Esophagus muscularis mucosa (tissue), 4 donors: ENCODE data around the gene ZPR1. TPM values are rescaled to one million over a fixed set of nuclear protein-coding genes. Genes with fewer than 3 reads are reported as not detected.
"Not testable (repeated sequence)": the region's sequence is repeated elsewhere in the genome, so short reads cannot be mapped to it uniquely, and the experiment has no call there.

ENCODE experiments used
- DNase-seq: peaks from one replicate; pipeline ENCODE4 v3.0.0-alpha.2; 2017; ENCODE audit errors: extremely low spot score
- H3K27ac ChIP-seq, 4 donors: fragments of 200-600 bp; sonication (generic); replicated peaks in 1 of 4; 1 replicate in 3 of 4; 2 replicates in 1 of 4; pipeline ENCODE4 v1.5.1; 2016 to 2019; ENCODE audit warnings: mild to moderate bottlenecking in 1 of 4
- H3K27me3 ChIP-seq, 4 donors: fragments of 200-600 bp; sonication (generic); one replicate each; pipeline versions ENCODE4 v1.5.1 to v1.6.0; 2016 to 2019
- H3K36me3 ChIP-seq, 4 donors: fragments of 200-600 bp; sonication (generic); one replicate each; pipeline ENCODE4 v1.5.1; 2016 to 2019
- H3K4me1 ChIP-seq, 4 donors: fragments of 200-600 bp; sonication (generic); one replicate each; pipeline ENCODE4 v1.5.1; 2016 to 2019
- H3K4me3 ChIP-seq, 4 donors: fragments of 200-600 bp; sonication (generic); 1 replicate in 2 of 4; 2 replicates in 2 of 4; pipeline ENCODE4 v1.5.1; 2016 to 2019; ENCODE audit warnings: mild to moderate bottlenecking in 4 of 4, moderate library complexity in 1 of 4
- H3K9me3 ChIP-seq, 4 donors: fragments of 200-600 bp; sonication (generic); 1 replicate in 3 of 4; 2 replicates in 1 of 4; pipeline ENCODE4 v1.5.1; 2016 to 2019
- EP300 ChIP-seq: sonication (generic); formaldehyde crosslinking; IDR thresholded peaks from one replicate; pipeline ENCODE4 v1.6.1; 2017; ENCODE audit warnings: antibody characterized with exemption
- POLR2A ChIP-seq: fragments of 450-650 bp; IDR thresholded peaks from one replicate; pipeline ENCODE4 v1.6.1; 2017; ENCODE audit warnings: antibody characterized with exemption, moderate library complexity, mild to moderate bottlenecking, low read depth
- POLR2AphosphoS5 ChIP-seq, 2 donors: sonication (generic); formaldehyde crosslinking; IDR thresholded peaks; one replicate each; pipeline ENCODE4 v1.6.1; 2017; ENCODE audit warnings: antibody characterized with exemption in 2 of 2
- WGBS: methylation state at CpG from one replicate; pipeline ENCODE4 v1.1.5; 2018; 5-methylcytosine and 5-hydroxymethylcytosine counted together
- intact Hi-C: fragments of 100-400 bp; cut with DNase I; formaldehyde crosslinking; loops from one replicate; pipeline ENCODE4 v1.15.1; 2023
- total RNA-seq, 4 donors: library from RNA; depleted of rRNA; stranded (reverse); fragments of >200 nt; gene quantifications; one replicate each; pipeline versions ENCODE4 v1.1.0 to v1.2.1, GENCODE V29; 2016
- TF ChIP-seq, protein P1 (sequence below), 3 experiments: fragments of 200-600 bp in 2 of 3; fragments of 450-650 bp in 1 of 3; sonication (generic) in 2 of 3; IDR thresholded peaks; one replicate each; pipeline ENCODE4 v1.5.1; 2017 to 2019; ENCODE audit warnings: antibody characterized with exemption in 3 of 3, mild to moderate bottlenecking in 2 of 3, moderate library complexity in 1 of 3

The ZPR1 gene
- total RNA-seq, 4 donors from 2014 or later = 18.3 to 46.4 (median 34.7) TPM

DNA sequence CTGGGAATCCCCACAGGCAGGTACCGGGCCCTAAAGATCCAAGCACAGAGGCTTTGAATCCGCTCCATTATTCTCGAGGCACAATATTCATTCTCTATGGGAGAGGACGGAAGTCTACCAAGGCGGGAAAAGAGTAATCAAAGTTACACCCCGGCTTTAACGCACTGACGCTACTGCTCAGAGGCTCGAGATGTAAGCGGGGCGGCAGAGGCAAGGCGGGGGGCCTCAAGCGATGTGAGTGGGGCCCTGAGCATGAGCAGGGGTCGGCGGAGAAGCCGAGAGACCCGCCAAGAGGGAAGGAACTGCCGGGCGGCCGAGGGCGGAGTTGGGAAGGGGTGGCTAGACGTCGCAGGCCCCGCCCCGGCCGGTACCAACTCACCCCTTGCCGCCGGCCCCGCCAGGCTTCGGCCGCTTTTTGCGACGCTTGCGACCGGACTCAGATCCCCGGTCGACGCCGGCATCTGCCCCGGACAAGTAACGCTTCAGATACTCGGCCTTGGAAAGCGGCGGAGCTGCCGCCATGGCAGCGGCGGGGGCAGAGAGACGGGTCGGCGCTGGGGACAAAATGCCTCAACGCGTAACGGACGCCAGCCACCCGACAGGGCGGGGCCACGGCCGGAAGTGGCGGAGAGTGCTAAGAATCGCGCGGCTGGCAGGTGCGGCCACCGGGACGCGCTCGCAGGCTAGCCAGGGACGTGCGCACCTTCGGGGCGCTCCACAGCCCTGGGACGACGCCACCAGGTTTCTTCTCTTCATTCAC is 15.2 kb downstream of the ZPR1 start, which contains the start of gene BUD13:
BUD13 (minus strand) TSS at position 545 of the 760 bp plus-strand sequence; CDS start at position 522, 23 bp downstream.
- Histone ChIP-seq H3K4me3 (peak within 1 kb of the TSS; percentile 80 to 90 (median 83)), H3K9me3 (no peaks in the 10 kb centered on the region), H3K36me3 (peaks cover 3 to 39% (median 23%) of the 10 kb centered on the region in 4 donors), H3K27me3 (no peaks in the 10 kb centered on the region), H3K4me1 (peaks cover 20 to 32% (median 28%) of the 10 kb centered on the region in 4 donors), H3K27ac (peak within 1 kb of the TSS; percentile 87 to 94 (median 92))
- peak; percentile 96 for DNase-seq
- 0% methylated on average over 34 of the region's 73 CpGs for WGBS
- TF ChIP-seq POLR2A (no peak), POLR2AphosphoS5 (IDR thresholded peaks at IDR 0.05) (peak; percentile 89)
- TF ChIP-seq, protein P1, sequence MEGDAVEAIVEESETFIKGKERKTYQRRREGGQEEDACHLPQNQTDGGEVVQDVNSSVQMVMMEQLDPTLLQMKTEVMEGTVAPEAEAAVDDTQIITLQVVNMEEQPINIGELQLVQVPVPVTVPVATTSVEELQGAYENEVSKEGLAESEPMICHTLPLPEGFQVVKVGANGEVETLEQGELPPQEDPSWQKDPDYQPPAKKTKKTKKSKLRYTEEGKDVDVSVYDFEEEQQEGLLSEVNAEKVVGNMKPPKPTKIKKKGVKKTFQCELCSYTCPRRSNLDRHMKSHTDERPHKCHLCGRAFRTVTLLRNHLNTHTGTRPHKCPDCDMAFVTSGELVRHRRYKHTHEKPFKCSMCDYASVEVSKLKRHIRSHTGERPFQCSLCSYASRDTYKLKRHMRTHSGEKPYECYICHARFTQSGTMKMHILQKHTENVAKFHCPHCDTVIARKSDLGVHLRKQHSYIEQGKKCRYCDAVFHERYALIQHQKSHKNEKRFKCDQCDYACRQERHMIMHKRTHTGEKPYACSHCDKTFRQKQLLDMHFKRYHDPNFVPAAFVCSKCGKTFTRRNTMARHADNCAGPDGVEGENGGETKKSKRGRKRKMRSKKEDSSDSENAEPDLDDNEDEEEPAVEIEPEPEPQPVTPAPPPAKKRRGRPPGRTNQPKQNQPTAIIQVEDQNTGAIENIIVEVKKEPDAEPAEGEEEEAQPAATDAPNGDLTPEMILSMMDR (IDR thresholded peaks at IDR 0.05) = peak in 2 of 3 experiments; percentile 13 to 21
- intact Hi-C loops = loop anchor here (10.0 kb wide), 2 partner anchors 462 to 552 kb away; partner anchors contain the start of genes CEP164, PCSK7 and RNF214

DNA sequence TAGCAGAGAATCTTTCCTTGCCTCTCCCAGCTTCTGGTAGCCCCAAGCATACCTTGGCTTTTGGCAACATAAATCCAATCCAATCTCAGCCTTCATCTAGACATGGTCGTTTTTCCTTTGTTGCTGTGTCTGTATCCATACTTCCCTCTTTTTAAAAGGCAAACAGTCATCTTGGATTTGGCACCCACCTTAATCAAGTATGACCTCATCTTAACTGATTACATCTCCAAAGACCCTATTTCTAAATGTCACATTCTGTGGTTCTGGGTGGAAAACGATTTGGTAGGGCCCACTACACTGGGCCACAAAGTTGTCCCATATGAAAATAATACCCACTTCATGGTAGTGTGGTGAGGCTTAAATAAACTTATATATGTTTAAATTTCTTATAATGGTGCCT is 15.9 kb downstream of the ZPR1 start:
- 6% methylated on average over 2 of the region's 2 CpGs for WGBS
- DNase-seq = no peak
- TF ChIP-seq, protein P1 (IDR thresholded peaks at IDR 0.05) = no peak
- TF ChIP-seq POLR2AphosphoS5 (IDR thresholded peaks at IDR 0.05) (no peak), POLR2A (no peak), EP300 (no peak)
- Histone ChIP-seq H3K9me3 (no peaks in the 10 kb centered on the region), H3K4me1 (peaks cover 20 to 32% (median 28%) of the 10 kb centered on the region in 4 donors), H3K4me3 (peak overlapping the region; percentile 80 to 90 (median 83)), H3K36me3 (peaks cover 3 to 34% (median 16%) of the 10 kb centered on the region in 4 donors), H3K27me3 (no peaks in the 10 kb centered on the region), H3K27ac (peak overlapping the region; percentile 87 to 94 (median 92))
- intact Hi-C loops = loop anchor here (10.0 kb wide), 2 partner anchors 463 to 553 kb away; partner anchors contain the start of genes CEP164, PCSK7 and RNF214

DNA sequence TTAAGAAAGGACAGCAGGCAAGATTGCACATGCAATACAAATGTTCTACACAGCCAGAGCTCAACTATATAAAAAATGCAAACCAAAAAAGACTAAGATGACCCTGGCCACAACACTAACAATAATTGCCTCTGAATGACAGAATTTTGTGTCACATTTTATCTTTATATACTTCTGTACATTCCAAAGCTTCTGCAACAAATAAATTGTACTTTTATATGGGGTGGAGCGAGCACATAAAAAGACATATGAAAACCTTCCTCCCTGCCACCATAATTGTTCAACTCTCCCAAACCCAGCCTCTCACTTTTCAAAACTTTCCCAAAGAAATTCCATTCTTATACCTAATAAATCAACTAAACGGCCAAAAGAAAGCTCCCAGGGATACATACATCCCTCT is 25.7 kb downstream of the ZPR1 start:
- Histone ChIP-seq H3K36me3 (peaks cover 34 to 86% (median 80%) of the 10 kb centered on the region in 4 donors), H3K9me3 (no peaks in the 10 kb centered on the region), H3K4me3 (no peak overlapping the region), H3K27ac (no peak overlapping the region), H3K27me3 (no peaks in the 10 kb centered on the region), H3K4me1 (no peaks in the 10 kb centered on the region)
- intact Hi-C loops = no loop called here
- WGBS = 88% methylated on average over 2 of the region's 2 CpGs
- TF ChIP-seq EP300 = no peak
- no peak for TF ChIP-seq POLR2A
- TF ChIP-seq, protein P1 (IDR thresholded peaks at IDR 0.05) = no peak
- TF ChIP-seq POLR2AphosphoS5 (IDR thresholded peaks at IDR 0.05) = no peak
- no peak for DNase-seq

DNA sequence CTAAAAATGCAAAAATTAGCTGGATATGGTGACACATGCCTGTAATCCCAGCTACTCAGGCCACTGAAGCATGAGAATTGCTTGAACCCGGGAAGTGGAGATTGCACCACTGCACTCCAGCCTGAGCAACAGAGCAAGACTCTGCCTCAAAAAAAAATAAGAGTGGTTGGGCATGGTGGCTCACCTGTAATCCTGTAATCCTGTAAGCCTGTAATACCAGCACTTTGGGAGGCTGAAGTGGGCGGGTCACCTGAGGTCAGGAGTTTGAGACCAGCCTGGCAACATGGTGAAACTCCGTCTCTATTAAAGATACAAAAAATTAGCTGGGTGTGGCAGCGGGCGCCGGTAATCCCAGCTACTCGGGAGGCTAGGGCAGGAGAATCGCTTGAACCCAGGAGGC is 31.8 kb downstream of the ZPR1 start:
- H3K4me3 ChIP-seq, intact Hi-C loops, DNase-seq, H3K27me3 ChIP-seq, H3K4me1 ChIP-seq, H3K27ac ChIP-seq, H3K9me3 ChIP-seq: not testable (repeated sequence)
- peaks cover 41 to 100% (median 85%) of the 10 kb centered on the region in 4 donors for H3K36me3 ChIP-seq
- 81% methylated on average over 8 of the region's 8 CpGs for whole genome bisulfite sequencing

DNA sequence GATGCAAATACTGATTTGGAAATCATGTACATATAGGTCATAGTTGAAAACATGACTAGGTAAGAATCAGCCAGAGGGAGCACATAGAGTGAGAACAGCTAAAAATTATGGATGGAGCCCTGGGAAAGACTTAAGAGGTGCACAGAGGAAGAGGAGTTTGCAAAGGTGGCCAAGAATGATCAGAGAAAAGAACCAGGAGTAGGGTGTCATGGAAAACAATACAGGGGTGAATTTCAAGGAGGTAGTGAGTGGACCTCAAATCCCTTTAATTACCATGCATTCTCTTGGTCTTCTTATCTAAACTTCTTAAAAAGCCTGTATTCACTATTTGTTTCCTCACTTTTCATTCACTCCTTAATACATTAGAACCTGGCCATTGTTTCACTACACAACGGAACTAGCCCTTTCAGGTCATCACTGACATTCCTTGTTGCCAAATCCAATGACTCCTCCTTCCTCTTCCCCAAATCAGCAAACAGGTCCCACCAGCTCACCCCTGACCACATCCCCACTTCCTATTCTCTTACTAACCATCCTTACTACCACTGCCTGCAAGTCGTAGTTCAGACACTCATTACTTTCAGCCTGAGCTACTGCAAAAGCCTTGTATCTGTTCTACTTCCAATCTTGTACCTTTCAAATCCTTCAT is 37.6 kb downstream of the ZPR1 start:
- 85% methylated on average over 2 of the region's 2 CpGs for WGBS

More for the DNA sequence above, 37.6 kb downstream of the ZPR1 start:
- Histone ChIP-seq H3K9me3 (no peaks in the 10 kb centered on the region), H3K27me3 (no peaks in the 10 kb centered on the region), H3K4me3 (no peak overlapping the region), H3K27ac (no peak overlapping the region), H3K4me1 (no peaks in the 10 kb centered on the region), H3K36me3 (peaks cover 23 to 98% (median 83%) of the 10 kb centered on the region in 4 donors)
- no peak for TF ChIP-seq EP300
- TF ChIP-seq POLR2A = no peak
- TF ChIP-seq, protein P1 (IDR thresholded peaks at IDR 0.05) = no peak
- no peak for TF ChIP-seq POLR2AphosphoS5 (IDR thresholded peaks at IDR 0.05)
- no peak for DNase-seq
- intact Hi-C loops = no loop called here
